NB4 (cell line): ENCODE measurements around the gene SLAIN2.

ENCODE experiments used
- DNase-seq: peaks from one replicate; pipeline ENCODE4 v3.0.0; 2010; ENCODE audit warnings: low read depth
- H3K4me3 ChIP-seq: one replicate; pipeline ENCODE4 v1.5.1; 2011; ENCODE audit warnings: mild to moderate bottlenecking, low read depth, low read length, moderate library complexity
- MAX ChIP-seq: IDR thresholded peaks from 2 replicates; pipeline ENCODE4 v1.6.1; 2011; ENCODE audit warnings: low read depth, low read length
- MYC ChIP-seq: IDR thresholded peaks from 2 replicates; pipeline ENCODE4 v1.6.1; 2011; ENCODE audit warnings: low read depth, low read length
- POLR2A ChIP-seq: IDR thresholded peaks from 2 replicates; pipeline ENCODE4 v1.6.1; 2011; ENCODE audit warnings: mild to moderate bottlenecking; ENCODE audit not compliant: insufficient read length; ENCODE audit errors: extremely low read depth
- TF ChIP-seq, protein P1 (sequence below): IDR thresholded peaks from one replicate; pipeline ENCODE4 v1.5.1; 2012; ENCODE audit warnings: low read depth, low read length

Gene SLAIN2

GRCh38 chr4:48331577-48332330 lies 9.6 kb upstream of the SLAIN2 start:
- H3K4me3 ChIP-seq = no peak overlapping the region
- no peak for DNase-seq
- TF ChIP-seq POLR2A (no peak), MYC (no peak), MAX (no peak)
- TF ChIP-seq, protein P1, sequence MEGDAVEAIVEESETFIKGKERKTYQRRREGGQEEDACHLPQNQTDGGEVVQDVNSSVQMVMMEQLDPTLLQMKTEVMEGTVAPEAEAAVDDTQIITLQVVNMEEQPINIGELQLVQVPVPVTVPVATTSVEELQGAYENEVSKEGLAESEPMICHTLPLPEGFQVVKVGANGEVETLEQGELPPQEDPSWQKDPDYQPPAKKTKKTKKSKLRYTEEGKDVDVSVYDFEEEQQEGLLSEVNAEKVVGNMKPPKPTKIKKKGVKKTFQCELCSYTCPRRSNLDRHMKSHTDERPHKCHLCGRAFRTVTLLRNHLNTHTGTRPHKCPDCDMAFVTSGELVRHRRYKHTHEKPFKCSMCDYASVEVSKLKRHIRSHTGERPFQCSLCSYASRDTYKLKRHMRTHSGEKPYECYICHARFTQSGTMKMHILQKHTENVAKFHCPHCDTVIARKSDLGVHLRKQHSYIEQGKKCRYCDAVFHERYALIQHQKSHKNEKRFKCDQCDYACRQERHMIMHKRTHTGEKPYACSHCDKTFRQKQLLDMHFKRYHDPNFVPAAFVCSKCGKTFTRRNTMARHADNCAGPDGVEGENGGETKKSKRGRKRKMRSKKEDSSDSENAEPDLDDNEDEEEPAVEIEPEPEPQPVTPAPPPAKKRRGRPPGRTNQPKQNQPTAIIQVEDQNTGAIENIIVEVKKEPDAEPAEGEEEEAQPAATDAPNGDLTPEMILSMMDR = no peak

- no peak overlapping the region for H3K4me3 ChIP-seq
- no peak for DNase-seq
- TF ChIP-seq MAX (no peak), MYC (no peak), POLR2A (no peak)
- TF ChIP-seq, protein P1 = no peak
Measured at GRCh38 chr4:48332661-48333060, 8.7 kb upstream of the SLAIN2 start.

DNA sequence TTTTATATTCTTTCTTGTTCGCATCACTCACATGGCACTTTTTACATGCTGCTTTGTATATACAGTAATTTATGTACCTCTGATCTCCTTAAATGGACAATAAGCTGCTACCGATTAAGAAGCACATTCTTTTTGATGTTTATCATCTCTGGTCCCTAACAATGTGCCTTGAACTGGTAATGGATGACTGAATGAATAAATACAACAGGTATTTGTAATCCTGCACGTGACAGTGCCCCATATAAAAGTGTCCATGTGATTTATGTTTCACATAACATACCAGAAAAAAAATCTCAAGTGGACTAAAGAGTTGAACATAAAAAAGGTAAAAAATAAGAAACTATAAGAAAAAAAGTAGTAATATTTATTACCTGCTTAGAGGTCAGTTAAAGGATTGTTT lies 7.7 kb upstream of the SLAIN2 start:
- TF ChIP-seq, protein P1 = no peak
- no peak for TF ChIP-seq POLR2A
- no peak for TF ChIP-seq MAX
- TF ChIP-seq MYC = no peak
- no peak for DNase-seq

DNA sequence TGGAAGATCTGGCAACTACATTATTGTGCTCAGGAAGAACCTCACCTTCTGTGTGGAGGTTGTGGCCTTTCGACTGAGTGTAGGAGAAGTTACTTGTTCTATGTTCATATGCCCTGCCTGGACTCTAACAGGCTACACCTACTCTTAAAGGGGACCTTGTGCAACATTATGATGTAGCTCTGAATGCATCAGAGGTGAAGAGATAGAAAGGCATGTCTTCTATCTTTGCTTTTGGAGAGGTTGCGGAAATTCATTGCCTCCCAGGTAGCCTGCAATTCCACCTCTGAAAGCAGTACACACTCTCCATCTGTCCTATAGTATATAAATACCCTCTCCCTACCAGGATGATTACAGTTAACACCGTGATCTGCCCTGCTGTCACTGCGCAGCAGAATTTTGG lies 7.1 kb upstream of the SLAIN2 start:
- TF ChIP-seq MAX = no peak
- no peak overlapping the region for H3K4me3 ChIP-seq
- no peak for DNase-seq

More for the DNA sequence above, 7.7 kb upstream of the SLAIN2 start:
- H3K4me3 ChIP-seq = no peak overlapping the region

DNA sequence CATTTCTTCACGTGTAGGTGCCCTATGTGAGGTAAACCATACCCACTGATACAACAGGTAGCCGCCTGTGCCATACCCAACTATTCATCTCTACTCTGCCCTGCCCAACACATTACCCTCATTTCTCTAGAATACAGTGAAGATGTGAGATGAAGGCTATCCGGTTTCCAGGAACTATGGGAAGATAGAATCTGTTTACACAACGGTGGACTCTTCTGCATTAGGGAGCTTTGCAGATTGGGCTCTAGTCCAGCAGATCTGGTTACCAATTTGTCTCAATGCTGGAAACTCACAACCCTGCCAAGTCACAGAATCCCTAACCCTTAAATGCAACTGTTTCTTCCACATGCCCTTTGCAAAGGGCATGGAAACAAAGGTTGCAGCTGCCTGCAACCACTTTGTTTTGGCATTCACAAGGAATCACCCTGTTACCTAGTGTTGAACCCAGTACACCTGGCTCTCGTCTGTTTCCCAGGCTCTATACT lies 6.4 kb upstream of the SLAIN2 start:
- TF ChIP-seq, protein P1 = no peak
- no peak for TF ChIP-seq MYC
- TF ChIP-seq POLR2A = no peak
- TF ChIP-seq MAX = no peak
- H3K4me3 ChIP-seq = no peak overlapping the region
- no peak for DNase-seq

GRCh38 chr4:48336146-48336870 lies 5.0 kb upstream of the SLAIN2 start:
- no peak for DNase-seq
- TF ChIP-seq, protein P1 = no peak
- TF ChIP-seq MYC (no peak), MAX (no peak), POLR2A (no peak)
- no peak overlapping the region for H3K4me3 ChIP-seq
